ENCODE data around the gene ZNF19.

The ZNF19 gene

GRCh38 chr16:71460236-71460635 lies 28.9 kb downstream of the ZNF19 start:
- Histone ChIP-seq H4K12ac (ENCODE audit: low read depth, low read length) (no peak overlapping the region), H3K36me3 (ENCODE audit: control insufficient read depth in 1 of 2, insufficient read depth in 2 of 2, low read length in 2 of 2) (peaks cover 5 to 11% of the 10 kb centered on the region in 2 experiments), H4K91ac (ENCODE audit: low read depth, low read length) (no peak overlapping the region), H3K9me3 (ENCODE audit: insufficient read depth, low read depth, low read length) (peaks cover 5% of the 10 kb centered on the region), H3K27ac (ENCODE audit: low read depth, low read length) (no peak overlapping the region), H3K4me1 (ENCODE audit: control insufficient read depth in 1 of 2, insufficient read depth in 2 of 2, low read length in 2 of 2) (peaks cover 0 to 4% of the 10 kb centered on the region in 2 experiments), H3K4ac (ENCODE audit: low read depth, low read length) (no peak overlapping the region), H3K79me2 (ENCODE audit: control insufficient read depth, insufficient read depth, low read length, poor library complexity) (peaks cover 5% of the 10 kb centered on the region), H3K23ac (ENCODE audit: low read length) (no peak overlapping the region), H3K9ac (ENCODE audit: low read length) (no peak overlapping the region), H3K18ac (ENCODE audit: low read length) (no peak overlapping the region), H3K14ac (ENCODE audit: low read length) (no peak overlapping the region), H2AK5ac (ENCODE audit: low read length) (no peak overlapping the region), H2AFZ (ENCODE audit: insufficient read depth, low read length, poor library complexity) (no peak overlapping the region), H2BK12ac (ENCODE audit: low read length) (no peak overlapping the region), H3K4me3 (ENCODE audit: low read depth, low read length) (no peak overlapping the region), H2BK5ac (ENCODE audit: low read depth, low read length, poor library complexity) (no peak overlapping the region), H3K79me1 (ENCODE audit: low read length) (peaks cover 3% of the 10 kb centered on the region), H3K27me3 (ENCODE audit: insufficient read depth, low read length) (no peaks in the 10 kb centered on the region), H4K8ac (ENCODE audit: low read depth, low read length) (no peak overlapping the region), H3K4me2 (ENCODE audit: low read length) (no peak overlapping the region), H2BK120ac (ENCODE audit: insufficient read depth, low read length, poor library complexity) (no peak overlapping the region)
- peak in 1 of 2 donors; percentile 78 for DNase-seq
- no CpG with 5 or more reads among the region's 4 CpGs for WGBS (ENCODE audit: extremely low coverage, insufficient coverage, insufficient read length)

GRCh38 chr16:71459510-71459909 lies 29.6 kb downstream of the ZNF19 start:
- Histone ChIP-seq H3K79me2 (ENCODE audit: control insufficient read depth, insufficient read depth, low read length, poor library complexity) (peaks cover 5% of the 10 kb centered on the region), H3K4me2 (ENCODE audit: low read length) (no peak overlapping the region), H2BK12ac (ENCODE audit: low read length) (no peak overlapping the region)

DNA sequence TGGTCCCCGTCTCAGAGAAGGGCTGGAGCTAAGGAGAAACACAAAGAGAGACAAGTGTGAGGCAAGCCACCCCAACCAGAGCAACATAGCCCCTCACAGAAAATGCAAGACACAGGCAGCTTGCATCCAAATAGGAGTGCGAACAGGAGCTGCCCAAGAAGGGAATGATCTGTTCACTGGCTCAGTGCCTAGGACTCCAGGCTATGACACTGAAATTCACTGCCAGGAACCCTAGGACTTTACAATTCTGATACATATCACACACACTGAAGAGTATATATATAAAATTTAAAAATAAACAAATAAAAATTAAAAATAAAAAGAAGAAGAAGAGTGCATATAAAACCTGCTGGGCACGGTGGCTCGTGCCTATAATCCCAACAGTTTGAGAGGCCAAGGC lies 32.3 kb downstream of the ZNF19 start:
- peak overlapping the region; percentile 6 for H3K4me3 ChIP-seq (ENCODE audit: low read depth, low read length)
- H3K27me3 ChIP-seq (ENCODE audit: insufficient read depth, low read length): no peaks in the 10 kb centered on the region
- no peak overlapping the region for H3K18ac ChIP-seq (ENCODE audit: low read length)
- no peak overlapping the region for H3K14ac ChIP-seq (ENCODE audit: low read length)
- H3K27ac ChIP-seq (ENCODE audit: low read depth, low read length): no peak overlapping the region
- no peak overlapping the region for H2AK5ac ChIP-seq (ENCODE audit: low read length)
- WGBS (ENCODE audit: extremely low coverage, insufficient coverage, insufficient read length): no CpG with 5 or more reads among the region's 4 CpGs
- no peak overlapping the region for H3K4me2 ChIP-seq (ENCODE audit: low read length)
- no peak overlapping the region for H2BK12ac ChIP-seq (ENCODE audit: low read length)
- no peak overlapping the region for H4K91ac ChIP-seq (ENCODE audit: low read depth, low read length)
- H3K36me3 ChIP-seq (ENCODE audit: control insufficient read depth in 1 of 2, insufficient read depth in 2 of 2, low read length in 2 of 2): peaks cover 10 to 25% of the 10 kb centered on the region in 2 experiments
- H2BK120ac ChIP-seq (ENCODE audit: insufficient read depth, low read length, poor library complexity): no peak overlapping the region
- H2AFZ ChIP-seq (ENCODE audit: insufficient read depth, low read length, poor library complexity): no peak overlapping the region
- H3K9me3 ChIP-seq (ENCODE audit: insufficient read depth, low read depth, low read length): peaks cover 7% of the 10 kb centered on the region
- no peak overlapping the region for H3K9ac ChIP-seq (ENCODE audit: low read length)
- DNase-seq: no peak
- H4K8ac ChIP-seq (ENCODE audit: low read depth, low read length): no peak overlapping the region
- H4K12ac ChIP-seq (ENCODE audit: low read depth, low read length): no peak overlapping the region
- H3K4me1 ChIP-seq (ENCODE audit: control insufficient read depth in 1 of 2, insufficient read depth in 2 of 2, low read length in 2 of 2): peaks cover 0 to 2% of the 10 kb centered on the region in 2 experiments
- no peak overlapping the region for H2BK5ac ChIP-seq (ENCODE audit: low read depth, low read length, poor library complexity)
- H3K4ac ChIP-seq (ENCODE audit: low read depth, low read length): no peak overlapping the region
- H3K79me2 ChIP-seq (ENCODE audit: control insufficient read depth, insufficient read depth, low read length, poor library complexity): peaks cover 3% of the 10 kb centered on the region
- H3K23ac ChIP-seq (ENCODE audit: low read length): no peak overlapping the region
- no peaks in the 10 kb centered on the region for H3K79me1 ChIP-seq (ENCODE audit: low read length)

More at GRCh38 chr16:71459510-71459909, 29.6 kb downstream of the ZNF19 start:
- Histone ChIP-seq H3K79me1 (ENCODE audit: low read length) (peaks cover 3% of the 10 kb centered on the region), H2AFZ (ENCODE audit: insufficient read depth, low read length, poor library complexity) (no peak overlapping the region), H3K27me3 (ENCODE audit: insufficient read depth, low read length) (no peaks in the 10 kb centered on the region), H3K14ac (ENCODE audit: low read length) (no peak overlapping the region), H3K18ac (ENCODE audit: low read length) (no peak overlapping the region), H3K9ac (ENCODE audit: low read length) (no peak overlapping the region), H3K4me3 (ENCODE audit: low read depth, low read length) (no peak overlapping the region), H3K23ac (ENCODE audit: low read length) (no peak overlapping the region), H4K8ac (ENCODE audit: low read depth, low read length) (no peak overlapping the region), H3K9me3 (ENCODE audit: insufficient read depth, low read depth, low read length) (peaks cover 5% of the 10 kb centered on the region), H3K4ac (ENCODE audit: low read depth, low read length) (no peak overlapping the region), H3K36me3 (ENCODE audit: control insufficient read depth in 1 of 2, insufficient read depth in 2 of 2, low read length in 2 of 2) (peaks cover 7 to 18% of the 10 kb centered on the region in 2 experiments), H4K91ac (ENCODE audit: low read depth, low read length) (no peak overlapping the region), H3K27ac (ENCODE audit: low read depth, low read length) (no peak overlapping the region), H2BK120ac (ENCODE audit: insufficient read depth, low read length, poor library complexity) (no peak overlapping the region), H2BK5ac (ENCODE audit: low read depth, low read length, poor library complexity) (no peak overlapping the region), H4K12ac (ENCODE audit: low read depth, low read length) (no peak overlapping the region), H2AK5ac (ENCODE audit: low read length) (no peak overlapping the region), H3K4me1 (ENCODE audit: control insufficient read depth in 1 of 2, insufficient read depth in 2 of 2, low read length in 2 of 2) (peaks cover 0 to 4% of the 10 kb centered on the region in 2 experiments)
- DNase-seq: no peak

GRCh38 chr16:71453036-71453435 lies 36.1 kb downstream of the ZNF19 start:
- Histone ChIP-seq H4K91ac (ENCODE audit: low read depth, low read length) (no peak overlapping the region), H3K27me3 (ENCODE audit: insufficient read depth, low read length) (no peaks in the 10 kb centered on the region), H3K14ac (ENCODE audit: low read length) (no peak overlapping the region), H3K9me3 (ENCODE audit: insufficient read depth, low read depth, low read length) (peaks cover 14% of the 10 kb centered on the region), H3K36me3 (ENCODE audit: control insufficient read depth in 1 of 2, insufficient read depth in 2 of 2, low read length in 2 of 2) (peaks cover 14 to 43% of the 10 kb centered on the region in 2 experiments), H4K12ac (ENCODE audit: low read depth, low read length) (no peak overlapping the region), H3K4ac (ENCODE audit: low read depth, low read length) (no peak overlapping the region), H3K27ac (ENCODE audit: low read depth, low read length) (no peak overlapping the region), H2AK5ac (ENCODE audit: low read length) (no peak overlapping the region), H3K79me2 (ENCODE audit: control insufficient read depth, insufficient read depth, low read length, poor library complexity) (no peaks in the 10 kb centered on the region), H3K18ac (ENCODE audit: low read length) (no peak overlapping the region), H3K9ac (ENCODE audit: low read length) (no peak overlapping the region), H3K4me2 (ENCODE audit: low read length) (no peak overlapping the region), H2AFZ (ENCODE audit: insufficient read depth, low read length, poor library complexity) (no peak overlapping the region), H3K79me1 (ENCODE audit: low read length) (no peaks in the 10 kb centered on the region), H4K8ac (ENCODE audit: low read depth, low read length) (no peak overlapping the region), H3K4me3 (ENCODE audit: low read depth, low read length) (no peak overlapping the region), H3K4me1 (ENCODE audit: control insufficient read depth in 1 of 2, insufficient read depth in 2 of 2, low read length in 2 of 2) (no peaks in the 10 kb centered on the region), H2BK120ac (ENCODE audit: insufficient read depth, low read length, poor library complexity) (no peak overlapping the region), H3K23ac (ENCODE audit: low read length) (no peak overlapping the region), H2BK5ac (ENCODE audit: low read depth, low read length, poor library complexity) (no peak overlapping the region), H2BK12ac (ENCODE audit: low read length) (no peak overlapping the region)
- peak; percentile 65 to 80 for DNase-seq

Measured in trophoblast cell (in vitro differentiated cells and primary cell).